NCI-H2107 (cell line): ENCODE measurements around the gene DSTN.

Source experiments
- DNase-seq: peaks from one replicate; lab custom pipeline; 2025; lab: John Stamatoyannopoulos, UW

The DSTN gene

GRCh38 chr20:17580895-17581294 is 11.0 kb downstream of the DSTN start:
- no peak for DNase-seq

GRCh38 chr20:17583126-17583525 is 13.3 kb downstream of the DSTN start:
- DNase-seq = no peak

- DNase-seq = no peak
Measured at GRCh38 chr20:17584689-17585088, 14.8 kb downstream of the DSTN start.

GRCh38 chr20:17586250-17586649 is 16.4 kb downstream of the DSTN start:
- DNase-seq = no peak

- DNase-seq = no peak
Measured at GRCh38 chr20:17587148-17587547, 17.3 kb downstream of the DSTN start.

GRCh38 chr20:17587824-17588223 is 17.9 kb downstream of the DSTN start:
- no peak for DNase-seq

GRCh38 chr20:17589161-17589834 is 19.4 kb downstream of the DSTN start:
- no peak for DNase-seq

GRCh38 chr20:17590245-17590644 is 20.4 kb downstream of the DSTN start:
- DNase-seq = no peak

GRCh38 chr20:17593902-17594301 is 24.0 kb downstream of the DSTN start:
- DNase-seq = no peak

GRCh38 chr20:17594443-17594842 is 24.6 kb downstream of the DSTN start:
- DNase-seq = no peak

GRCh38 chr20:17595856-17596255 is 26.0 kb downstream of the DSTN start:
- DNase-seq = no peak

GRCh38 chr20:17598013-17598550 is 28.2 kb downstream of the DSTN start:
- DNase-seq = no peak

GRCh38 chr20:17601957-17602356 is 32.1 kb downstream of the DSTN start:
- no peak for DNase-seq

- no peak for DNase-seq
Measured at GRCh38 chr20:17602493-17602892, 32.6 kb downstream of the DSTN start.

GRCh38 chr20:17605131-17605660 is 35.3 kb downstream of the DSTN start:
- no peak for DNase-seq

- DNase-seq = no peak
Measured at GRCh38 chr20:17606001-17606400, 36.1 kb downstream of the DSTN start.

GRCh38 chr20:17608701-17609497 is 39.0 kb downstream of the DSTN start:
- DNase-seq = no peak

GRCh38 chr20:17609811-17610377 is 40.0 kb downstream of the DSTN start:
- no peak for DNase-seq

- no peak for DNase-seq
Measured at GRCh38 chr20:17610566-17611289, 40.9 kb downstream of the DSTN start.

- no peak for DNase-seq
Measured at GRCh38 chr20:17611290-17611539, 41.3 kb downstream of the DSTN start.

- DNase-seq = no peak
Measured at GRCh38 chr20:17611540-17612286, 41.8 kb downstream of the DSTN start.
